GM18907 (cell line): Measurements from ENCODE around the gene KIF3A.

Experiments used
- ATAC-seq: cut with Tn5 transposase; IDR thresholded peaks from one replicate; pipeline ENCODE4 v1.9.1; 2021; ENCODE audit warnings: mild to moderate bottlenecking, moderate library complexity; ENCODE audit not compliant: unreplicated experiment

KIF3A gene

GRCh38 chr5:132736853-132737833 lies at the start of gene KIF3A:
Gene KIF3A, minus strand, starts transcription at chr5:132737546. Its CDS starts 127 bp downstream, at chr5:132737419.
- ATAC-seq: peak; percentile 89

- ATAC-seq: no peak
Observed at GRCh38 chr5:132787076-132787475, 49.7 kb upstream of the KIF3A start.

- no peak for ATAC-seq
Observed at GRCh38 chr5:132785864-132786263, 48.5 kb upstream of the KIF3A start.

GRCh38 chr5:132785365-132785764 lies 48.0 kb upstream of the KIF3A start:
- ATAC-seq: no peak

- no peak for ATAC-seq
Observed at GRCh38 chr5:132782101-132782500, 44.8 kb upstream of the KIF3A start.

- no peak for ATAC-seq
Observed at GRCh38 chr5:132781029-132781428, 43.7 kb upstream of the KIF3A start.

- ATAC-seq: no peak
Observed at GRCh38 chr5:132780577-132780976, 43.2 kb upstream of the KIF3A start.

GRCh38 chr5:132779961-132780360 lies 42.6 kb upstream of the KIF3A start:
- ATAC-seq: no peak

- ATAC-seq: no peak
Observed at GRCh38 chr5:132778856-132779255, 41.5 kb upstream of the KIF3A start.

GRCh38 chr5:132778129-132778528 lies 40.8 kb upstream of the KIF3A start:
- ATAC-seq: no peak

- ATAC-seq: peak; percentile 62
Observed at GRCh38 chr5:132777209-132778069, 40.1 kb upstream of the KIF3A start, which contains the start of gene SEPTIN8. Gene SEPTIN8, minus strand, starts transcription at chr5:132777239. Its CDS starts 102 bp downstream, at chr5:132777137.

- no peak for ATAC-seq
Observed at GRCh38 chr5:132776938-132777208, 39.5 kb upstream of the KIF3A start.

- ATAC-seq: peak; percentile 26
Observed at GRCh38 chr5:132776131-132776937, 39.0 kb upstream of the KIF3A start.

- ATAC-seq: no peak
Observed at GRCh38 chr5:132775476-132775961, 38.2 kb upstream of the KIF3A start.

- ATAC-seq: no peak
Observed at GRCh38 chr5:132774896-132775295, 37.5 kb upstream of the KIF3A start.

GRCh38 chr5:132774406-132774805 lies 37.1 kb upstream of the KIF3A start:
- ATAC-seq: no peak

GRCh38 chr5:132773601-132774355 lies 36.4 kb upstream of the KIF3A start:
- ATAC-seq: no peak

GRCh38 chr5:132773114-132773513 lies 35.8 kb upstream of the KIF3A start:
- ATAC-seq: no peak

GRCh38 chr5:132772291-132773070 lies 35.1 kb upstream of the KIF3A start:
- ATAC-seq: no peak
